ENCODE measurements around the gene PDE10A. TPM values are rescaled to one million over a fixed set of nuclear protein-coding genes. Genes with fewer than 3 reads are reported as not detected.

The PDE10A gene
- total RNA-seq, 1 experiment from 2014 or later, result 0.31 TPM

- no peak overlapping the region for H2AFZ ChIP-seq (ENCODE audit: low read length)
- no peak overlapping the region for H4K91ac ChIP-seq (ENCODE audit: insufficient read length, low read depth, low read length)
- H3T11ph ChIP-seq (ENCODE audit: low read length), result no peak overlapping the region
- Mint-ChIP-seq H3K36me3 (ENCODE audit: insufficient read depth in 1 of 3, low read depth in 3 of 3) (peaks cover 10 to 16% (median 13%) of the 10 kb centered on the region in 3 experiments), H3K27ac (no peak overlapping the region), H3K27me3 (ENCODE audit: low read depth) (no peaks in the 10 kb centered on the region), H3K9me3 (peaks cover 17 to 18% of the 10 kb centered on the region in 2 experiments), H3K4me3 (no peak overlapping the region), H3K4me1 (peaks cover 6 to 7% of the 10 kb centered on the region in 2 experiments)
- H3K9me3 ChIP-seq (ENCODE audit: control insufficient read depth, low read depth, low read length), result no peaks in the 10 kb centered on the region
- H3K14ac ChIP-seq (ENCODE audit: insufficient read depth, low read length), result no peak overlapping the region
- no peak overlapping the region for H2BK12ac ChIP-seq (ENCODE audit: insufficient read length, low read depth, low read length)
- H3K9ac ChIP-seq (ENCODE audit: extremely low read depth, insufficient read length, low read length), result no peak overlapping the region
- H3K27me3 ChIP-seq (ENCODE audit: insufficient read depth, low read length), result no peaks in the 10 kb centered on the region
- no peak overlapping the region for H3K4me2 ChIP-seq (ENCODE audit: insufficient read depth, insufficient read length, low read length)
- no peak overlapping the region for H3K18ac ChIP-seq (ENCODE audit: insufficient read length, low read depth, low read length)
- H2AK5ac ChIP-seq (ENCODE audit: insufficient read length, low read length), result no peak overlapping the region
- H3K79me1 ChIP-seq (ENCODE audit: insufficient read depth, low read depth, low read length, poor library complexity, severe bottlenecking), result no peaks in the 10 kb centered on the region
- H3K79me2 ChIP-seq (ENCODE audit: insufficient read depth, low read length), result no peaks in the 10 kb centered on the region
- DNase-seq, result no peak
- no peak overlapping the region for H4K5ac ChIP-seq (ENCODE audit: insufficient read length, low read depth, low read length)
- no peak overlapping the region for H3K23ac ChIP-seq (ENCODE audit: insufficient read length, low read depth, low read length)
- no peak overlapping the region for H2BK120ac ChIP-seq (ENCODE audit: low read depth, low read length, poor library complexity, severe bottlenecking)
- H4K20me1 ChIP-seq (ENCODE audit: control insufficient read depth, insufficient read depth, insufficient read length), result no peaks in the 10 kb centered on the region
- no peaks in the 10 kb centered on the region for H3K23me2 ChIP-seq (ENCODE audit: insufficient read length, low read depth, low read length, poor library complexity, severe bottlenecking)
- H4K8ac ChIP-seq (replicated peaks; ENCODE audit: insufficient read length, low read depth, low read length), result no peak overlapping the region
- no peak overlapping the region for H2BK20ac ChIP-seq (ENCODE audit: low read depth, low read length, poor library complexity, severe bottlenecking)
- H3K27ac ChIP-seq (ENCODE audit: insufficient read length, low read depth, low read length), result no peak overlapping the region
- TF ChIP-seq CTCF (conservative IDR thresholded peaks at IDR 0.05), result no peak
- H3K4ac ChIP-seq (ENCODE audit: low read depth, low read length), result no peak overlapping the region
- no peaks in the 10 kb centered on the region for H3K4me1 ChIP-seq (ENCODE audit: insufficient read depth, low read length)
- H3K56ac ChIP-seq (ENCODE audit: insufficient read length, low read depth, low read length), result no peak overlapping the region
- no CpG with 5 or more reads among the region's 2 CpGs for WGBS (ENCODE audit: extremely low coverage, insufficient read length, low lambda C conversion rate)
- no peak overlapping the region for H2BK5ac ChIP-seq (ENCODE audit: insufficient read length, low read length)
- H2BK15ac ChIP-seq (ENCODE audit: low read depth, low read length), result no peak overlapping the region
Observed at GRCh38 chr6:165441181-165441580, 221.9 kb downstream of the PDE10A start.

Measured in H9 (cell line).